Activated B cell treated with CpG ODN at 0.5 μM for 24 hours (primary cell): ENCODE results near the gene GRIP2. TPM values are rescaled to one million over a fixed set of nuclear protein-coding genes. Genes with fewer than 3 reads are reported as not detected.

Source experiments
- ATAC-seq: fragments of 200-7000 bp; cut with Tn5 transposase; one replicate; pipeline ENCODE4 v1.10.0; 2021; ENCODE audit warnings: low read depth, mild to moderate bottlenecking, moderate library complexity
- CTCF ChIA-PET: fragments of 350-600 bp; sonication (Branson Sonifier 250); formaldehyde crosslinking; loops from one replicate; lab custom pipeline; 2021; ENCODE audit warnings: antibody characterized with exemption; lab: Charles Lee
- POLR2A ChIA-PET: fragments of 350-600 bp; sonication (Branson Sonifier 250); formaldehyde crosslinking; loops from one replicate; lab custom pipeline; 2021; ENCODE audit warnings: antibody characterized with exemption; lab: Charles Lee
- DNase-seq: peaks from one replicate; pipeline ENCODE4 v3.0.0; 2022
- H3K27ac Mint-ChIP-seq: one replicate; pipeline ENCODE4 v1.8.0; 2020; ENCODE audit warnings: mixed read lengths
- H3K27me3 Mint-ChIP-seq: one replicate; pipeline ENCODE4 v1.8.0; 2021; ENCODE audit warnings: mixed read lengths
- H3K36me3 Mint-ChIP-seq: one replicate; pipeline ENCODE4 v1.8.0; 2021; ENCODE audit warnings: low read depth, mixed read lengths
- H3K4me1 Mint-ChIP-seq: one replicate; pipeline ENCODE4 v1.8.0; 2021; ENCODE audit warnings: mixed read lengths
- H3K4me3 Mint-ChIP-seq: one replicate; pipeline ENCODE4 v1.8.0; 2020; ENCODE audit warnings: mild to moderate bottlenecking, mixed read lengths
- H3K9me3 Mint-ChIP-seq: one replicate; pipeline ENCODE4 v1.8.0; 2020; ENCODE audit warnings: mixed read lengths
- intact Hi-C: fragments of 100-400 bp; cut with micrococcal nuclease; formaldehyde crosslinking; loops from one replicate; pipeline ENCODE4 v1.15.1; 2024
- total RNA-seq: library from RNA; stranded (reverse); gene quantifications from 2 replicates; pipeline ENCODE4 v1.2.3, GENCODE V29; 2022
- TF ChIP-seq, protein P1 (sequence below): fragments of 200-600 bp; IDR thresholded peaks from one replicate; pipeline ENCODE4 v1.8.0; 2022; ENCODE audit warnings: antibody characterized with exemption, mild to moderate bottlenecking

The GRIP2 gene
- total RNA-seq, 1 donor from 2014 or later = not detected

DNA sequence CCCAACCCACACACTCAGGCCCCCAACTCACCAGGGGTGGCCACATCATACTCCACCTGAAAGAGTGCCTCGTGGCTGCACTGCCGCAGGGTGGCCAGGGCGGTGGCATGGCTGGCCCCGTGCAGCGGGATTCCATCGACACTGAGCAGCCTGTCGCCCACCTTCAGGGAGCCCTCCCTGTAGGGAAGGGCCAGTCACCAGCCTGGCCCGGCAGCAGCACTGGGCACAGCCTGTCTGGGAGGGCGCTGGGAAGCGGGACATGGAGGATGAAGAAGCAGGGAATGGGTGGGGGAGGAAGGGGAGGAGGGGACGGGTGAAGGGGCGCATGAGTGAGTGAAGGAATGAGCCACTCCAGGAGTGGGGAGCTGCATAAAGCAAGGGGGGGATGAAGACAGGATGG lies 18.5 kb downstream of the GRIP2 start:
- no peaks in the 10 kb centered on the region for H3K4me1 Mint-ChIP-seq
- no peaks in the 10 kb centered on the region for H3K36me3 Mint-ChIP-seq
- intact Hi-C loops = no loop called here
- no peak overlapping the region for H3K4me3 Mint-ChIP-seq
- TF ChIP-seq, protein P1, sequence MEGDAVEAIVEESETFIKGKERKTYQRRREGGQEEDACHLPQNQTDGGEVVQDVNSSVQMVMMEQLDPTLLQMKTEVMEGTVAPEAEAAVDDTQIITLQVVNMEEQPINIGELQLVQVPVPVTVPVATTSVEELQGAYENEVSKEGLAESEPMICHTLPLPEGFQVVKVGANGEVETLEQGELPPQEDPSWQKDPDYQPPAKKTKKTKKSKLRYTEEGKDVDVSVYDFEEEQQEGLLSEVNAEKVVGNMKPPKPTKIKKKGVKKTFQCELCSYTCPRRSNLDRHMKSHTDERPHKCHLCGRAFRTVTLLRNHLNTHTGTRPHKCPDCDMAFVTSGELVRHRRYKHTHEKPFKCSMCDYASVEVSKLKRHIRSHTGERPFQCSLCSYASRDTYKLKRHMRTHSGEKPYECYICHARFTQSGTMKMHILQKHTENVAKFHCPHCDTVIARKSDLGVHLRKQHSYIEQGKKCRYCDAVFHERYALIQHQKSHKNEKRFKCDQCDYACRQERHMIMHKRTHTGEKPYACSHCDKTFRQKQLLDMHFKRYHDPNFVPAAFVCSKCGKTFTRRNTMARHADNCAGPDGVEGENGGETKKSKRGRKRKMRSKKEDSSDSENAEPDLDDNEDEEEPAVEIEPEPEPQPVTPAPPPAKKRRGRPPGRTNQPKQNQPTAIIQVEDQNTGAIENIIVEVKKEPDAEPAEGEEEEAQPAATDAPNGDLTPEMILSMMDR = no peak
- POLR2A ChIA-PET = no interaction called here
- H3K27ac Mint-ChIP-seq = no peak overlapping the region
- peaks cover 5% of the 10 kb centered on the region for H3K27me3 Mint-ChIP-seq
- CTCF ChIA-PET = no interaction called here
- H3K9me3 Mint-ChIP-seq = no peaks in the 10 kb centered on the region
- no peak for DNase-seq
- no peak for ATAC-seq

DNA sequence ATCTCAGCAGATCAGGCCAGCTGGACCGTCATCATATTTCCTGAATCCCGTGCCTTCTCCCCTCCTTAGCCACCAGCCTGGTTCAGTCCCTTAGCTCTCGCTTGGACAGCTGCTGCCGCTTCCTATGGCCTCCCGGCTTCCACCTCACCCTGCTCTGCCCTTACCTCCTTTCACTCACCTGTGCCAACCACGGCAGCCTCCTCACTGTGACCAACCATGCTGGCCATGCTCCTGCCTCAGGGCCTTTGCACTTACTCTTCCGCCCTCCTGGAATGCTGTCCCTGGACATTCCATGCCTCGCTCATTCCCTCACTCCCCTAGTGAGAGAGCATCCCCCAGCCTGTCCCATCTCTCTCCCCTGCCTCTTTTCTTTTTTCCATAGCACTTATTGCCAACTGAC lies 19.2 kb downstream of the GRIP2 start:
- ChIA-PET POLR2A (no interaction called here), CTCF (no interaction called here)
- H3K27me3 Mint-ChIP-seq = peaks cover 4% of the 10 kb centered on the region
- H3K36me3 Mint-ChIP-seq = no peaks in the 10 kb centered on the region
- no peak overlapping the region for H3K27ac Mint-ChIP-seq
- ATAC-seq = no peak
- no peaks in the 10 kb centered on the region for H3K4me1 Mint-ChIP-seq
- DNase-seq = no peak
- no peak overlapping the region for H3K4me3 Mint-ChIP-seq
- intact Hi-C loops = no loop called here
- no peaks in the 10 kb centered on the region for H3K9me3 Mint-ChIP-seq
- TF ChIP-seq, protein P1 = no peak

DNA sequence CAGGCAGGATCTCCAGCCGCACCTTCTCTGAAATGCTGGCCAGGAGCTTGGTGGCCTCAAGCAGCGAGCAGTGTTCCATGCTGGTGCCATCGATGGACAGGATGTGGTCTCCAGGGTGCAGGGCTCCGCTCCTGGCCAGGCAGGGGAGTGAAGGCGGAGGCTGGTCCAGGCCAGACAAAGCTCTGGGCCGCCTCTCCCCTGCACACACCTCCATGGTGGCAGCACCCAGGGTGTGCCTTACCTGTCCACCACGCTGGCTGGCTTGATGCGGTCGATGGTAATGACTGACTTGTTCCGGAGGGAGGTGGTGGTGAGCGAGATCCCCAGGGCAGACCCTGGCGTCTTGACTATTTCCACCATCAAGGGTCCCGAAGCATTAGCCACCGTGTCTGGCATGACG lies 20.0 kb downstream of the GRIP2 start:
- Mint-ChIP-seq H3K9me3 (no peaks in the 10 kb centered on the region), H3K36me3 (no peaks in the 10 kb centered on the region), H3K27me3 (peaks cover 3% of the 10 kb centered on the region), H3K27ac (no peak overlapping the region), H3K4me1 (no peaks in the 10 kb centered on the region), H3K4me3 (no peak overlapping the region)
- TF ChIP-seq, protein P1 = no peak
- ATAC-seq (no peak), DNase-seq (no peak)
- CTCF ChIA-PET = no interaction called here
- intact Hi-C loops = no loop called here
- POLR2A ChIA-PET = no interaction called here

DNA sequence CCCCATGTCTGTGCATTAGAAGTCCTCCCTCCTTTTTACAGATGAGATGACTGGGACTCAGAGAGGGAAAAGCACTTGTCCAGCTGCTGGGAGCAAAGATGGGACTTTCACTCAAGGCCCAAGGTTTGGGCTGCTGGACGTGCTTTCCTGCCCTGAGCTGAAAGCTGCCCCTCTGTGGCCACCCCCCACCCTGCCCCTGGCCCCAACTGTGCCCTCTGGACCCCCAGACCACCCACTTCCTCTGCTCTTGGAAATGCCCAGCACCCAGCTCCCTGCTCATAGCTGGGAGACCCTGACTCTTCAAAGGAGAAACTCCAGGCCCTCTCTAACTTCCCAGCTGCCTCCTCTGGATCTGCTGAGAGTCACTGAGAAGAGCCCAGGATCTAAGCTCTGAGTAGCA lies 20.7 kb downstream of the GRIP2 start:
- TF ChIP-seq, protein P1 = no peak
- POLR2A ChIA-PET = no interaction called here
- H3K36me3 Mint-ChIP-seq = no peaks in the 10 kb centered on the region
- ATAC-seq (no peak), DNase-seq (no peak)
- H3K27ac Mint-ChIP-seq = no peak overlapping the region
- H3K9me3 Mint-ChIP-seq = no peaks in the 10 kb centered on the region
- H3K27me3 Mint-ChIP-seq = peaks cover 3% of the 10 kb centered on the region
- intact Hi-C loops = no loop called here
- H3K4me1 Mint-ChIP-seq = no peaks in the 10 kb centered on the region
- CTCF ChIA-PET = interaction anchor here (1.2 kb wide), 1 partner anchor 10 kb away, joined by 3 read pairs; no protein-coding TSS in a partner anchor
- no peak overlapping the region for H3K4me3 Mint-ChIP-seq

DNA sequence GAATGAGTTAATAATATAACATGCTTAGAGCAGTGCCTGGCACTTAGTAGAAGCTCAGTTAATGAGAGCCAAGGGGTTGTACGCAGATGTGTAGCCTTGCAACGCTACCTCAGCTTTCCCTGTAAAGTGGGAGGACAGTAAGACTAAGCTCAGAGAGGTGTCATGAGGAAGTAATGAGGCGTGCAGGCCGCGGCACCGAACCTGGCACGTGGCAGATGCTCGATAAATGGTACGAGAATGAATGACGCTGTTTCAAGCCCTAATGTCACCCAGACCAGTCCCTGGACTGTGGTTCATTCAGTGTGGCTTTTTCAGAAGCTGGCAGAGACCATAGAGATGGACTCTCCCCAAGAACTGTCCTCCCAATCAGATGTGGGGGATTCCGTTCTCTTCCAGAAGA lies 21.2 kb downstream of the GRIP2 start:
- Mint-ChIP-seq H3K27ac (no peak overlapping the region), H3K9me3 (no peaks in the 10 kb centered on the region), H3K27me3 (peaks cover 3% of the 10 kb centered on the region), H3K4me3 (no peak overlapping the region), H3K4me1 (no peaks in the 10 kb centered on the region), H3K36me3 (no peaks in the 10 kb centered on the region)
- DNase-seq (no peak), ATAC-seq (no peak)
- TF ChIP-seq, protein P1 = no peak
- ChIA-PET CTCF (interaction anchor here (1.2 kb wide), 1 partner anchor 10 kb away, joined by 3 read pairs; no protein-coding TSS in a partner anchor), POLR2A (no interaction called here)
- intact Hi-C loops = no loop called here
